HEK293 (cell line): Measurements from ENCODE around the gene TBC1D5.

Experiments
- CTCF ChIA-PET: fragments of 350-600 bp; formaldehyde crosslinking; extraction: SDS; loops from one replicate; lab custom pipeline; 2021; ENCODE audit warnings: antibody characterized with exemption; lab: Yijun Ruan, JAX
- POLR2A ChIA-PET: fragments of 300-600 bp; formaldehyde crosslinking; extraction: SDS; loops from one replicate; lab custom pipeline; 2020; ENCODE audit warnings: antibody characterized with exemption, inconsistent platforms; lab: Yijun Ruan, JAX
- H3K27ac ChIP-seq: fragments of 200-500 bp; sonication (Bioruptor generic); 2 replicates; pipeline ENCODE4 v1.5.1; 2014; ENCODE audit warnings: low read depth, low read length, control low read depth, inconsistent platforms; ENCODE audit errors: extremely low read depth
- H3K36me3 ChIP-seq, 2 experiments: fragments of 200-500 bp in 1 of 2; sonication (Bioruptor generic) in 1 of 2; 1 replicate in 1 of 2; 2 replicates in 1 of 2; pipeline ENCODE4 v1.5.1; 2014 to 2017; ENCODE audit warnings: inconsistent platforms in 2 of 2, low read length in 2 of 2; ENCODE audit not compliant: control insufficient read depth in 2 of 2, insufficient read depth in 1 of 2
- H3K4me1 ChIP-seq: fragments of 200-500 bp; sonication (Bioruptor generic); 2 replicates; pipeline ENCODE4 v1.5.1; 2014; ENCODE audit warnings: mild to moderate bottlenecking, low read length, inconsistent platforms; ENCODE audit not compliant: control insufficient read depth, insufficient read depth
- H3K4me3 ChIP-seq: 2 replicates; pipeline ENCODE4 v1.5.1; 2011; ENCODE audit warnings: low read depth, mild to moderate bottlenecking, control low read depth, low read length, moderate library complexity
- H3K9me3 ChIP-seq: fragments of 200-500 bp; sonication (Bioruptor generic); 2 replicates; pipeline ENCODE4 v1.5.1; 2014; ENCODE audit warnings: low read depth, low read length, inconsistent platforms; ENCODE audit not compliant: control insufficient read depth, insufficient read depth
- BCL11B ChIP-seq: fragments of 450-650 bp; formaldehyde crosslinking; IDR thresholded peaks from 2 replicates; pipeline ENCODE4 v1.5.1; 2016; ENCODE audit warnings: low read depth, missing biosample characterization, missing genetic modification characterization
- GLI2 ChIP-seq: fragments of 450-650 bp; formaldehyde crosslinking; IDR thresholded peaks from 2 replicates; pipeline ENCODE4; 2017; ENCODE audit warnings: missing biosample characterization, missing genetic modification characterization, low read depth, borderline replicate concordance
- GLIS2 ChIP-seq: fragments of 450-650 bp; formaldehyde crosslinking; IDR thresholded peaks from 2 replicates; pipeline ENCODE4 v1.5.1; 2016; ENCODE audit warnings: missing biosample characterization, missing genetic modification characterization
- HOXD13 ChIP-seq: sonication (generic); formaldehyde crosslinking; IDR thresholded peaks from 2 replicates; pipeline ENCODE4 v1.8.0; 2022; ENCODE audit warnings: missing genetic modification reagents, borderline replicate concordance
- KLF10 ChIP-seq: fragments of 450-650 bp; IDR thresholded peaks from 2 replicates; pipeline ENCODE4 v1.5.1; 2018; ENCODE audit warnings: missing biosample characterization, mild to moderate bottlenecking, missing genetic modification characterization
- KLF7 ChIP-seq: fragments of 450-650 bp; formaldehyde crosslinking; IDR thresholded peaks from 2 replicates; pipeline ENCODE4 v1.5.1; 2016; ENCODE audit warnings: missing biosample characterization, missing genetic modification characterization, borderline replicate concordance
- MZF1 ChIP-seq: fragments of 450-650 bp; formaldehyde crosslinking; IDR thresholded peaks from 2 replicates; pipeline ENCODE4 v1.5.1; 2017; ENCODE audit warnings: missing biosample characterization, missing genetic modification characterization, borderline replicate concordance
- OSR2 ChIP-seq: fragments of 450-650 bp; formaldehyde crosslinking; IDR thresholded peaks from 2 replicates; pipeline ENCODE4 v1.5.1; 2016; ENCODE audit warnings: missing biosample characterization, missing genetic modification characterization
- ZFHX2 ChIP-seq: fragments of 450-650 bp; formaldehyde crosslinking; conservative IDR thresholded peaks from 2 replicates; pipeline ENCODE4 v1.5.1; 2016; ENCODE audit warnings: missing biosample characterization, missing genetic modification characterization
- ZFP3 ChIP-seq: fragments of 450-650 bp; formaldehyde crosslinking; IDR thresholded peaks from 2 replicates; pipeline ENCODE4 v1.5.1; 2016; ENCODE audit warnings: low read depth, missing biosample characterization, missing genetic modification characterization
- ZNF23 ChIP-seq: fragments of 450-650 bp; formaldehyde crosslinking; IDR thresholded peaks from 2 replicates; pipeline ENCODE4 v1.5.1; 2016; ENCODE audit warnings: missing biosample characterization, missing genetic modification characterization, borderline replicate concordance
- ZNF341 ChIP-seq: fragments of 450-650 bp; formaldehyde crosslinking; IDR thresholded peaks from 2 replicates; pipeline ENCODE4; 2016; ENCODE audit warnings: low read depth, missing biosample characterization, missing genetic modification characterization
- ZNF473 ChIP-seq: fragments of 450-650 bp; formaldehyde crosslinking; IDR thresholded peaks from 2 replicates; pipeline ENCODE4 v1.5.1; 2017; ENCODE audit warnings: missing biosample characterization, missing genetic modification characterization
- ZNF530 ChIP-seq: fragments of 450-650 bp; formaldehyde crosslinking; IDR thresholded peaks from 2 replicates; pipeline ENCODE4 v1.5.1; 2016; ENCODE audit warnings: low read depth, missing biosample characterization, missing genetic modification characterization
- ZNF561 ChIP-seq: fragments of 450-650 bp; IDR thresholded peaks from 2 replicates; pipeline ENCODE4 v1.5.1; 2018; ENCODE audit warnings: missing biosample characterization, missing genetic modification characterization, borderline replicate concordance
- ZNF610 ChIP-seq: fragments of 450-650 bp; formaldehyde crosslinking; IDR thresholded peaks from 2 replicates; pipeline ENCODE4 v1.5.1; 2016; ENCODE audit warnings: missing biosample characterization, missing genetic modification characterization, borderline replicate concordance
- ZNF626 ChIP-seq: fragments of 450-650 bp; sonication (Bioruptor Pico); formaldehyde crosslinking; IDR thresholded peaks from 2 replicates; pipeline ENCODE4 v1.5.1; 2018; ENCODE audit warnings: missing biosample characterization, missing genetic modification characterization, inconsistent platforms
- ZNF830 ChIP-seq: fragments of 450-650 bp; IDR thresholded peaks from 2 replicates; pipeline ENCODE4 v1.5.0; 2018; ENCODE audit warnings: missing biosample characterization, missing genetic modification characterization, low read depth, mild to moderate bottlenecking, moderate library complexity
- TF ChIP-seq, protein P1 (sequence below): fragments of 450-650 bp; formaldehyde crosslinking; IDR thresholded peaks from 2 replicates; pipeline ENCODE4 v1.5.1; 2016; ENCODE audit warnings: missing biosample characterization, missing genetic modification characterization
- TF ChIP-seq, protein P2 (sequence below): fragments of 450-650 bp; formaldehyde crosslinking; IDR thresholded peaks from 2 replicates; pipeline ENCODE4 v1.5.1; 2016; ENCODE audit warnings: missing biosample characterization, missing genetic modification characterization
- TF ChIP-seq, protein P3 (sequence below): fragments of 450-650 bp; formaldehyde crosslinking; IDR thresholded peaks from 2 replicates; pipeline ENCODE4 v1.5.1; 2016; ENCODE audit warnings: missing biosample characterization, missing genetic modification characterization
- TF ChIP-seq, protein P4 (sequence below): fragments of 450-650 bp; formaldehyde crosslinking; IDR thresholded peaks from 2 replicates; pipeline ENCODE4 v1.5.1; 2016; ENCODE audit warnings: missing biosample characterization, missing genetic modification characterization
- TF ChIP-seq, protein P5 (sequence below): fragments of 450-650 bp; formaldehyde crosslinking; IDR thresholded peaks from 2 replicates; pipeline ENCODE4 v1.5.1; 2016; ENCODE audit warnings: missing biosample characterization, missing genetic modification characterization
- TF ChIP-seq, protein P6 (sequence below): fragments of 450-650 bp; formaldehyde crosslinking; IDR thresholded peaks from 2 replicates; pipeline ENCODE4 v1.5.1; 2017; ENCODE audit warnings: missing biosample characterization, missing genetic modification characterization
- TF ChIP-seq, protein P7 (sequence below): fragments of 450-650 bp; formaldehyde crosslinking; IDR thresholded peaks from 2 replicates; pipeline ENCODE4 v1.5.1; 2016; ENCODE audit warnings: missing biosample characterization, missing genetic modification characterization, low read depth
- TF ChIP-seq, protein P8 (sequence below): fragments of 450-650 bp; formaldehyde crosslinking; IDR thresholded peaks from 2 replicates; pipeline ENCODE4 v1.5.1; 2016; ENCODE audit warnings: missing biosample characterization, missing genetic modification characterization

Gene TBC1D5

DNA sequence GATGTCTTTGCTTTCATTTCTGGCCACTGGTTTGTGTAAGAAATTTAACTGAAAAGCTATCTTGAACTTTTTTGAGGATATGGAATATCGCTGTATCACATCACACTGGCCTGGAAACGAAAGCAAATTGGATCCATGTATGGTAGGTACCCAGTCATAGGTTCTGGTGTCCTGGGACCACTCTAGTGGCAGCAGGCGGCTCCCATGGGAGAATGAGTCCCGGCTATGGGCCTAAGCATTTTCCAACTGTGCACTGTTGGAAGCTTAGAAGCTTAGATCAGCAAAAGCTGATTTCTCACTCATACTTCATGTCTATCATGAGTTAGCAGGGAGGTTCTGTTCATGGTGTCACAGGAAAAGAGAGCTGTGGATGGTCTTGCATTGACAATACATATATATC lies 534.5 kb downstream of the TBC1D5 start:
- no peaks in the 10 kb centered on the region for H3K4me1 ChIP-seq
- H3K27ac ChIP-seq, result no peak overlapping the region
- H3K36me3 ChIP-seq, result no peaks in the 10 kb centered on the region
- no peaks in the 10 kb centered on the region for H3K9me3 ChIP-seq
- no peak overlapping the region for H3K4me3 ChIP-seq
- ChIA-PET POLR2A (no interaction called here), CTCF (interaction anchor here (0.6 to 1.5 kb wide), 2 partner anchors 12 to 24 kb away, joined by 3 read pairs; no protein-coding TSS in a partner anchor)
- TF ChIP-seq, protein P1, sequence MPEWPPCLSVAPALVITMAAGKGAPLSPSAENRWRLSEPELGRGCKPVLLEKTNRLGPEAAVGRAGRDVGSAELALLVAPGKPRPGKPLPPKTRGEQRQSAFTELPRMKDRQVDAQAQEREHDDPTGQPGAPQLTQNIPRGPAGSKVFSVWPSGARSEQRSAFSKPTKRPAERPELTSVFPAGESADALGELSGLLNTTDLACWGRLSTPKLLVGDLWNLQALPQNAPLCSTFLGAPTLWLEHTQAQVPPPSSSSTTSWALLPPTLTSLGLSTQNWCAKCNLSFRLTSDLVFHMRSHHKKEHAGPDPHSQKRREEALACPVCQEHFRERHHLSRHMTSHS (tag by site-specific recombination), result no peak
- TF ChIP-seq, protein P2, sequence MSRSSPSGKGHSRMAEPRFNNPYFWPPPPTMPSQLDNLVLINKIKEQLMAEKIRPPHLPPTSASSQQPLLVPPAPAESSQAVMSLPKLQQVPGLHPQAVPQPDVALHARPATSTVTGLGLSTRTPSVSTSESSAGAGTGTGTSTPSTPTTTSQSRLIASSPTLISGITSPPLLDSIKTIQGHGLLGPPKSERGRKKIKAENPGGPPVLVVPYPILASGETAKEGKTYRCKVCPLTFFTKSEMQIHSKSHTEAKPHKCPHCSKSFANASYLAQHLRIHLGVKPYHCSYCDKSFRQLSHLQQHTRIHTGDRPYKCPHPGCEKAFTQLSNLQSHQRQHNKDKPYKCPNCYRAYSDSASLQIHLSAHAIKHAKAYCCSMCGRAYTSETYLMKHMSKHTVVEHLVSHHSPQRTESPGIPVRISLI (tag by site-specific recombination), result no peak
- TF ChIP-seq ZNF830, result no peak
- TF ChIP-seq, protein P3, sequence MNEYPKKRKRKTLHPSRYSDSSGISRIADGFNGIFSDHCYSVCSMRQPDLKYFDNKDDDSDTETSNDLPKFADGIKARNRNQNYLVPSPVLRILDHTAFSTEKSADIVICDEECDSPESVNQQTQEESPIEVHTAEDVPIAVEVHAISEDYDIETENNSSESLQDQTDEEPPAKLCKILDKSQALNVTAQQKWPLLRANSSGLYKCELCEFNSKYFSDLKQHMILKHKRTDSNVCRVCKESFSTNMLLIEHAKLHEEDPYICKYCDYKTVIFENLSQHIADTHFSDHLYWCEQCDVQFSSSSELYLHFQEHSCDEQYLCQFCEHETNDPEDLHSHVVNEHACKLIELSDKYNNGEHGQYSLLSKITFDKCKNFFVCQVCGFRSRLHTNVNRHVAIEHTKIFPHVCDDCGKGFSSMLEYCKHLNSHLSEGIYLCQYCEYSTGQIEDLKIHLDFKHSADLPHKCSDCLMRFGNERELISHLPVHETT, result no peak
- TF ChIP-seq GLI2 (tag by site-specific recombination), result no peak
- no peak for TF ChIP-seq ZFP3 (tag by site-specific recombination)
- TF ChIP-seq, protein P4, sequence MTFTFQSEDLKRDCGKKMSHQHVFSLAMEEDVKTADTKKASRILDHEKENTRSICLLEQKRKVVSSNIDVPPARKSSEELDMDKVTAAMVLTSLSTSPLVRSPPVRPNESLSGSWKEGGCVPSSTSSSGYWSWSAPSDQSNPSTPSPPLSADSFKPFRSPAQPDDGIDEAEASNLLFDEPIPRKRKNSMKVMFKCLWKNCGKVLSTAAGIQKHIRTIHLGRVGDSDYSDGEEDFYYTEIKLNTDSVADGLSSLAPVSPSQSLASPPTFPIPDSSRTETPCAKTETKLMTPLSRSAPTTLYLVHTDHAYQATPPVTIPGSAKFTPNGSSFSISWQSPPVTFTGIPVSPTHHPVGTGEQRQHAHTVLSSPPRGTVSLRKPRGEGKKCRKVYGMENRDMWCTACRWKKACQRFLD (tag by site-specific recombination), result no peak
- no peak for TF ChIP-seq ZNF473 (tag by site-specific recombination)
- no peak for TF ChIP-seq ZNF561 (tag by site-specific recombination)
- no peak for TF ChIP-seq OSR2
- TF ChIP-seq KLF7, result no peak
- TF ChIP-seq HOXD13 (CRISPR knock-in tag), result no peak
- TF ChIP-seq, protein P5, sequence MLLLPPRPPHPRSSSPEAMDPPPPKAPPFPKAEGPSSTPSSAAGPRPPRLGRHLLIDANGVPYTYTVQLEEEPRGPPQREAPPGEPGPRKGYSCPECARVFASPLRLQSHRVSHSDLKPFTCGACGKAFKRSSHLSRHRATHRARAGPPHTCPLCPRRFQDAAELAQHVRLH (tag by site-specific recombination), result no peak
- no peak for TF ChIP-seq ZNF626 (tag by site-specific recombination)

DNA sequence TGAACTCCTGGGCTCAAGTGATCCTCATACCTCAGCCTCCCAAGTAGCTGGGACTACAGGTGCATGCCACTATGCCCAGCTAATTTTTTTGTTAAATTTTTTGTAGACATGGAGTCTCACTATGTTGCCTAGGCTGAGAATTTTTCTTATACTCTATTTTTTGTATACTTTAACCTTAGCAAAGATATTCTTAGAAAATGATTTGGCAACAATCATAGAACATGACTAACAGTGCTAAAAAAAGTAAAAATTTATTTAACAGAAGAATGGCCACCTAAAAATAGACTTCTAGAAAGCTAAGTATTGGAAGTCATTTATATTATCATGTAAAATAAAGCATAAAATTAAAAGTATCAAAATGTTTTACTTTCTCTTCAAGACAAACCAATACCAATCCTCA lies 535.4 kb downstream of the TBC1D5 start:
- no peaks in the 10 kb centered on the region for H3K9me3 ChIP-seq
- ChIA-PET POLR2A (no interaction called here), CTCF (interaction anchor here (1.5 kb wide), 1 partner anchor 25 kb away, joined by 3 read pairs; no protein-coding TSS in a partner anchor)
- no peaks in the 10 kb centered on the region for H3K4me1 ChIP-seq
- H3K36me3 ChIP-seq, result no peaks in the 10 kb centered on the region
- no peak overlapping the region for H3K4me3 ChIP-seq
- H3K27ac ChIP-seq, result no peak overlapping the region
- no peak for TF ChIP-seq KLF10 (tag by site-specific recombination)
- TF ChIP-seq, protein P6, sequence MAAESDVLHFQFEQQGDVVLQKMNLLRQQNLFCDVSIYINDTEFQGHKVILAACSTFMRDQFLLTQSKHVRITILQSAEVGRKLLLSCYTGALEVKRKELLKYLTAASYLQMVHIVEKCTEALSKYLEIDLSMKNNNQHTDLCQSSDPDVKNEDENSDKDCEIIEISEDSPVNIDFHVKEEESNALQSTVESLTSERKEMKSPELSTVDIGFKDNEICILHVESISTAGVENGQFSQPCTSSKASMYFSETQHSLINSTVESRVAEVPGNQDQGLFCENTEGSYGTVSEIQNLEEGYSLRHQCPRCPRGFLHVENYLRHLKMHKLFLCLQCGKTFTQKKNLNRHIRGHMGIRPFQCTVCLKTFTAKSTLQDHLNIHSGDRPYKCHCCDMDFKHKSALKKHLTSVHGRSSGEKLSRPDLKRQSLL (tag by site-specific recombination), result no peak
- TF ChIP-seq, protein P7, sequence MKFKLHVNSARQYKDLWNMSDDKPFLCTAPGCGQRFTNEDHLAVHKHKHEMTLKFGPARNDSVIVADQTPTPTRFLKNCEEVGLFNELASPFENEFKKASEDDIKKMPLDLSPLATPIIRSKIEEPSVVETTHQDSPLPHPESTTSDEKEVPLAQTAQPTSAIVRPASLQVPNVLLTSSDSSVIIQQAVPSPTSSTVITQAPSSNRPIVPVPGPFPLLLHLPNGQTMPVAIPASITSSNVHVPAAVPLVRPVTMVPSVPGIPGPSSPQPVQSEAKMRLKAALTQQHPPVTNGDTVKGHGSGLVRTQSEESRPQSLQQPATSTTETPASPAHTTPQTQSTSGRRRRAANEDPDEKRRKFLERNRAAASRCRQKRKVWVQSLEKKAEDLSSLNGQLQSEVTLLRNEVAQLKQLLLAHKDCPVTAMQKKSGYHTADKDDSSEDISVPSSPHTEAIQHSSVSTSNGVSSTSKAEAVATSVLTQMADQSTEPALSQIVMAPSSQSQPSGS (tag by site-specific recombination), result no peak
- no peak for TF ChIP-seq ZNF341 (tag by site-specific recombination)
- TF ChIP-seq MZF1 (tag by site-specific recombination), result no peak
- TF ChIP-seq GLIS2 (tag by site-specific recombination), result no peak
- TF ChIP-seq ZNF610, result no peak
- TF ChIP-seq BCL11B (tag by site-specific recombination), result no peak
- no peak for TF ChIP-seq ZFHX2 (tag by site-specific recombination)
- TF ChIP-seq ZNF530 (tag by site-specific recombination), result no peak
- no peak for TF ChIP-seq ZNF23 (tag by site-specific recombination)
- TF ChIP-seq, protein P8, sequence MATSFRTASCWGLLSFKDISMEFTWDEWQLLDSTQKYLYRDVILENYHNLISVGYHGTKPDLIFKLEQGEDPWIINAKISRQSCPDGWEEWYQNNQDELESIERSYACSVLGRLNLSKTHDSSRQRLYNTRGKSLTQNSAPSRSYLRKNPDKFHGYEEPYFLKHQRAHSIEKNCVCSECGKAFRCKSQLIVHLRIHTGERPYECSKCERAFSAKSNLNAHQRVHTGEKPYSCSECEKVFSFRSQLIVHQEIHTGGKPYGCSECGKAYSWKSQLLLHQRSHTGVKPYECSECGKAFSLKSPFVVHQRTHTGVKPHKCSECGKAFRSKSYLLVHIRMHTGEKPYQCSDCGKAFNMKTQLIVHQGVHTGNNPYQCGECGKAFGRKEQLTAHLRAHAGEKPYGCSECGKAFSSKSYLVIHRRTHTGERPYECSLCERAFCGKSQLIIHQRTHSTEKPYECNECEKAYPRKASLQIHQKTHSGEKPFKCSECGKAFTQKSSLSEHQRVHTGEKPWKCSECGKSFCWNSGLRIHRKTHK, result no peak
